Panc1 (cell line): Measurements from ENCODE around the gene GPLD1. TPM values are rescaled to one million over a fixed set of nuclear protein-coding genes. Genes with fewer than 3 reads are reported as not detected.

Experiments used
- ATAC-seq: fragments of 200-7000 bp; cut with Tn5 transposase; 2 replicates; pipeline ENCODE4 v1.9.1; 2020; ENCODE audit warnings: mild to moderate bottlenecking, moderate library complexity
- BruUV-seq: library from RNA; stranded (reverse); fragments of 400-500 nt; replicated peaks from 2 replicates; lab custom pipeline; 2021; lab: Mats Ljungman, UMichigan
- CTCF ChIA-PET: fragments of 300-600 bp; sonication (Branson Sonifier 250); formaldehyde crosslinking; loops from one replicate; lab custom pipeline; 2022; ENCODE audit warnings: antibody characterized with exemption; lab: Charles Lee
- POLR2A ChIA-PET: fragments of 300-600 bp; sonication (Branson Sonifier 250); formaldehyde crosslinking; loops from one replicate; lab custom pipeline; 2022; ENCODE audit warnings: antibody characterized with exemption; lab: Charles Lee
- DNase-seq: peaks from one replicate; pipeline ENCODE4 v3.0.0-alpha.2; 2010; ENCODE audit warnings: low read depth, low spot score
- H3K27ac ChIP-seq: 2 replicates; pipeline ENCODE4 v1.5.1; 2011; ENCODE audit warnings: mild to moderate bottlenecking, low read length, inconsistent platforms
- H3K27me3 ChIP-seq: fragments of 200-500 bp; sonication (Bioruptor generic); 2 replicates; pipeline ENCODE4 v1.6.0; 2014; ENCODE audit warnings: low read length, inconsistent platforms; ENCODE audit not compliant: control insufficient read depth, insufficient read depth
- H3K36me3 ChIP-seq: fragments of 200-500 bp; sonication (Bioruptor generic); 2 replicates; pipeline ENCODE4 v1.5.1; 2014; ENCODE audit warnings: inconsistent platforms, mild to moderate bottlenecking, low read length, moderate library complexity; ENCODE audit not compliant: control insufficient read depth, insufficient read depth
- H3K4me1 ChIP-seq: 2 replicates; pipeline ENCODE4 v1.5.1; 2011; ENCODE audit warnings: inconsistent platforms, mild to moderate bottlenecking, low read length, moderate library complexity; ENCODE audit not compliant: control insufficient read depth, insufficient read depth
- H3K4me3 ChIP-seq, 2 experiments: 2 replicates each; pipeline ENCODE4 v1.5.1; 2011 to 2012; ENCODE audit warnings: low read depth in 2 of 2, low read length in 2 of 2, mild to moderate bottlenecking in 2 of 2, inconsistent platforms in 1 of 2, moderate library complexity in 1 of 2
- H3K9me3 ChIP-seq: fragments of 200-500 bp; sonication (Bioruptor generic); 2 replicates; pipeline ENCODE4 v1.5.1; 2014; ENCODE audit warnings: low read depth, mild to moderate bottlenecking, inconsistent platforms, low read length, moderate library complexity; ENCODE audit not compliant: control insufficient read depth, insufficient read depth
- POLR2AphosphoS5 ChIP-seq: IDR thresholded peaks from 2 replicates; pipeline ENCODE4 v1.6.1; 2012; ENCODE audit warnings: mild to moderate bottlenecking, low read depth, low read length, moderate library complexity
- SIN3A ChIP-seq: IDR thresholded peaks from 2 replicates; pipeline ENCODE4 v1.6.1; 2012; ENCODE audit warnings: low read depth, mild to moderate bottlenecking, low read length, moderate library complexity, borderline replicate concordance; ENCODE audit not compliant: insufficient read depth
- TCF7L2 ChIP-seq: IDR thresholded peaks from 2 replicates; pipeline ENCODE4 v1.6.1; 2011; ENCODE audit warnings: mild to moderate bottlenecking, low read depth, low read length, inconsistent platforms
- in situ Hi-C: cut with HindIII; loops from 2 replicates; pipeline ENCODE4 v1.10.0; 2016; ENCODE audit warnings: low sequenced_read_pairs, low pct_unique_long_range_greater_than_20kb
- intact Hi-C: fragments of 100-400 bp; cut with micrococcal nuclease; formaldehyde crosslinking; loops from one replicate; pipeline ENCODE4 v1.10.0; 2022; ENCODE audit not compliant: unreplicated experiment
- total RNA-seq: library from RNA; stranded (reverse); gene quantifications from one replicate; pipeline ENCODE4 v1.2.1, GENCODE V29; 2021; ENCODE audit not compliant: unreplicated experiment
- TF ChIP-seq, protein P1 (sequence below): fragments of 450-650 bp; IDR thresholded peaks from 2 replicates; pipeline ENCODE4 v1.5.1; 2017; ENCODE audit warnings: mild to moderate bottlenecking
- TF ChIP-seq, protein P2 (sequence below), 2 experiments: IDR thresholded peaks; 2 replicates each; pipeline ENCODE4 v1.6.1; 2011 to 2012; ENCODE audit warnings: low read depth in 2 of 2, control low read depth in 1 of 2, low read length in 1 of 2, mild to moderate bottlenecking in 1 of 2, moderate library complexity in 1 of 2; ENCODE audit not compliant: insufficient read depth in 1 of 2

GPLD1 gene
- total RNA-seq, 1 experiment from 2014 or later: 0.98 TPM

DNA sequence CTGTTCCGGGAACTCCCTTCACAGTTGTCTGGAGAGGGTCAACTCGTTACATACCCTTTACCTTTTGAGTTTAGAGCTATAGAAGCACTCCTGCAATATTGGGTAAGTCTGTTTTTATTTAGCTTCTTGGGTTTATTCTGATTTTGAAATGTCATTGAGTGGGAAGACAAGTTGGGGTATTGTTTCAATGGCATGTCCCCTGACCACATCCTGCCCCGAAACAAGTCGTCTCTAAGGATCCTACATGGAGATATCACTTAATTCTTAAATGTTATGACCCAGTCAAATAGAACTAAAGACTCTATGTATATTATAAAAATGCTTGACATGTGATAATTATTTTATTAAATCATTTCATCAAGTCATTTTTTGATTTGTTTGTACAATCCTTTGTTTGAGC lies 77.1 kb downstream of the GPLD1 start:
- TF ChIP-seq POLR2AphosphoS5 (no peak), TCF7L2 (no peak), SIN3A (no peak)
- TF ChIP-seq, protein P1, sequence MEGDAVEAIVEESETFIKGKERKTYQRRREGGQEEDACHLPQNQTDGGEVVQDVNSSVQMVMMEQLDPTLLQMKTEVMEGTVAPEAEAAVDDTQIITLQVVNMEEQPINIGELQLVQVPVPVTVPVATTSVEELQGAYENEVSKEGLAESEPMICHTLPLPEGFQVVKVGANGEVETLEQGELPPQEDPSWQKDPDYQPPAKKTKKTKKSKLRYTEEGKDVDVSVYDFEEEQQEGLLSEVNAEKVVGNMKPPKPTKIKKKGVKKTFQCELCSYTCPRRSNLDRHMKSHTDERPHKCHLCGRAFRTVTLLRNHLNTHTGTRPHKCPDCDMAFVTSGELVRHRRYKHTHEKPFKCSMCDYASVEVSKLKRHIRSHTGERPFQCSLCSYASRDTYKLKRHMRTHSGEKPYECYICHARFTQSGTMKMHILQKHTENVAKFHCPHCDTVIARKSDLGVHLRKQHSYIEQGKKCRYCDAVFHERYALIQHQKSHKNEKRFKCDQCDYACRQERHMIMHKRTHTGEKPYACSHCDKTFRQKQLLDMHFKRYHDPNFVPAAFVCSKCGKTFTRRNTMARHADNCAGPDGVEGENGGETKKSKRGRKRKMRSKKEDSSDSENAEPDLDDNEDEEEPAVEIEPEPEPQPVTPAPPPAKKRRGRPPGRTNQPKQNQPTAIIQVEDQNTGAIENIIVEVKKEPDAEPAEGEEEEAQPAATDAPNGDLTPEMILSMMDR: no peak
- TF ChIP-seq, protein P2, sequence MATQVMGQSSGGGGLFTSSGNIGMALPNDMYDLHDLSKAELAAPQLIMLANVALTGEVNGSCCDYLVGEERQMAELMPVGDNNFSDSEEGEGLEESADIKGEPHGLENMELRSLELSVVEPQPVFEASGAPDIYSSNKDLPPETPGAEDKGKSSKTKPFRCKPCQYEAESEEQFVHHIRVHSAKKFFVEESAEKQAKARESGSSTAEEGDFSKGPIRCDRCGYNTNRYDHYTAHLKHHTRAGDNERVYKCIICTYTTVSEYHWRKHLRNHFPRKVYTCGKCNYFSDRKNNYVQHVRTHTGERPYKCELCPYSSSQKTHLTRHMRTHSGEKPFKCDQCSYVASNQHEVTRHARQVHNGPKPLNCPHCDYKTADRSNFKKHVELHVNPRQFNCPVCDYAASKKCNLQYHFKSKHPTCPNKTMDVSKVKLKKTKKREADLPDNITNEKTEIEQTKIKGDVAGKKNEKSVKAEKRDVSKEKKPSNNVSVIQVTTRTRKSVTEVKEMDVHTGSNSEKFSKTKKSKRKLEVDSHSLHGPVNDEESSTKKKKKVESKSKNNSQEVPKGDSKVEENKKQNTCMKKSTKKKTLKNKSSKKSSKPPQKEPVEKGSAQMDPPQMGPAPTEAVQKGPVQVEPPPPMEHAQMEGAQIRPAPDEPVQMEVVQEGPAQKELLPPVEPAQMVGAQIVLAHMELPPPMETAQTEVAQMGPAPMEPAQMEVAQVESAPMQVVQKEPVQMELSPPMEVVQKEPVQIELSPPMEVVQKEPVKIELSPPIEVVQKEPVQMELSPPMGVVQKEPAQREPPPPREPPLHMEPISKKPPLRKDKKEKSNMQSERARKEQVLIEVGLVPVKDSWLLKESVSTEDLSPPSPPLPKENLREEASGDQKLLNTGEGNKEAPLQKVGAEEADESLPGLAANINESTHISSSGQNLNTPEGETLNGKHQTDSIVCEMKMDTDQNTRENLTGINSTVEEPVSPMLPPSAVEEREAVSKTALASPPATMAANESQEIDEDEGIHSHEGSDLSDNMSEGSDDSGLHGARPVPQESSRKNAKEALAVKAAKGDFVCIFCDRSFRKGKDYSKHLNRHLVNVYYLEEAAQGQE (IDR thresholded peaks at IDR 0.05; ENCODE audit: insufficient read depth in 1 of 2, low read depth in 2 of 2, low read length in 1 of 2): no peak
- H3K4me3 ChIP-seq: no peak overlapping the region
- no peaks in the 10 kb centered on the region for H3K9me3 ChIP-seq
- H3K27ac ChIP-seq: no peak overlapping the region
- intact Hi-C loops: no loop called here
- no peaks in the 10 kb centered on the region for H3K27me3 ChIP-seq
- no peak for DNase-seq
- POLR2A ChIA-PET: no interaction called here
- peaks cover 54% of the 10 kb centered on the region for H3K36me3 ChIP-seq
- H3K4me1 ChIP-seq: no peaks in the 10 kb centered on the region
- BruUV-seq: no TSS peak
- in situ Hi-C loops: no loop called here
- ATAC-seq: no peak
- CTCF ChIA-PET: no interaction called here

DNA sequence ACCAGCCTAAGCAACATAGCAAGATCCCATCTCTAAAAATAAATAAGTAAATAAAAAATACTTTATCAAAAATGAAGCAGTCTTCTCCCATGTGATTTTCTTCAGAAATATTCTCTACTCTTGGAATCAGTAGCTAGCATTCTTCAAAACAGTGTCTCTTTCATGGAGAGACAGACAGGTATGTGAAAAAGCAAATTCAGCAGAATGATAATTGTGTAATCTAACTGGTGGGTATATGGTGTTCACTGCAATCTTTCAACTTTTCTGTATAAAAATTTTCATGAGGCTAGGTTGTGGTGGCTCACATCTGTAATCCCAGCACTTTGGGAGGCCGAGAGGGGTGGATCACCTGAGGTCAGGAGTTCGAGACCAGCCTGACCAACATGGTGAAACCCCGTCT lies 78.8 kb downstream of the GPLD1 start:
- no peak overlapping the region for H3K4me3 ChIP-seq
- H3K27me3 ChIP-seq: no peaks in the 10 kb centered on the region
- peaks cover 45% of the 10 kb centered on the region for H3K36me3 ChIP-seq
- no peaks in the 10 kb centered on the region for H3K9me3 ChIP-seq
- no peak overlapping the region for H3K27ac ChIP-seq
- CTCF ChIA-PET: interaction anchor here (0.6 kb wide), 1 partner anchor 22 kb away, joined by 7 read pairs; no protein-coding TSS in a partner anchor
- DNase-seq: no peak
- in situ Hi-C loops: no loop called here
- no TSS peak for BruUV-seq
- ATAC-seq: no peak
- POLR2A ChIA-PET: no interaction called here
- TF ChIP-seq, protein P1: no peak
- TF ChIP-seq, protein P2 (IDR thresholded peaks at IDR 0.05; ENCODE audit: insufficient read depth in 1 of 2, low read depth in 2 of 2, low read length in 1 of 2): no peak
- TF ChIP-seq SIN3A (no peak), POLR2AphosphoS5 (no peak), TCF7L2 (no peak)
- intact Hi-C loops: no loop called here
- no peaks in the 10 kb centered on the region for H3K4me1 ChIP-seq
